ENCODE measurements around the gene EMSY. TPM values are rescaled to one million over a fixed set of nuclear protein-coding genes. Genes with fewer than 3 reads are reported as not detected.

The EMSY gene
- total and polyA plus RNA-seq, 2 of the 13 experiments (the other 11 are each of a cell fraction or from before 2014, with no cell fraction given): 11.6 to 18.5 TPM

GRCh38 chr11:76564364-76564763 is 119.5 kb downstream of the EMSY start (continued):
- TF ChIP-seq RBM39 (IDR thresholded peaks at IDR 0.05; ENCODE audit: low read depth, low read length, poor library complexity, severe bottlenecking) (no peak), HOXA5 (CRISPR knock-in tag; IDR thresholded peaks at IDR 0.05) (no peak)

GRCh38 chr11:76566811-76567210 is 122.0 kb downstream of the EMSY start:
- no peak overlapping the region for H3K9ac ChIP-seq (ENCODE audit: insufficient read depth, low read depth, low read length)
- FAIRE-seq: no peak
- no peak for DNase-seq (ENCODE audit: low spot score)
- H3K4me2 ChIP-seq (ENCODE audit: low read depth, low read length): no peak overlapping the region
- 0 out of 5 replicates have a peak, but pooled peaks cover 0 to under 1% of the 10 kb centered on the region in 2 experiments for H3K27me3 ChIP-seq (ENCODE audit: control insufficient read depth in 1 of 2, insufficient read depth in 2 of 2, low read length in 2 of 2)
- H4K20me1 ChIP-seq (ENCODE audit: insufficient read depth, low read length): no peaks in the 10 kb centered on the region
- TF ChIP-seq ZIK1 (CRISPR knock-in tag; IDR thresholded peaks at IDR 0.05; ENCODE audit: borderline replicate concordance, low read depth): no peak
- no peak for TF ChIP-seq ZFX (CRISPR knock-in tag; IDR thresholded peaks at IDR 0.05; ENCODE audit: low read depth)
- no peak for TF ChIP-seq ZNF468 (CRISPR knock-in tag; IDR thresholded peaks at IDR 0.05)
- no peak for TF ChIP-seq RAD21 (CRISPR knock-in tag; IDR thresholded peaks at IDR 0.05)
- TF ChIP-seq ZNF253 (CRISPR knock-in tag; IDR thresholded peaks at IDR 0.05; ENCODE audit: borderline replicate concordance): no peak
- TF ChIP-seq, protein P1, sequence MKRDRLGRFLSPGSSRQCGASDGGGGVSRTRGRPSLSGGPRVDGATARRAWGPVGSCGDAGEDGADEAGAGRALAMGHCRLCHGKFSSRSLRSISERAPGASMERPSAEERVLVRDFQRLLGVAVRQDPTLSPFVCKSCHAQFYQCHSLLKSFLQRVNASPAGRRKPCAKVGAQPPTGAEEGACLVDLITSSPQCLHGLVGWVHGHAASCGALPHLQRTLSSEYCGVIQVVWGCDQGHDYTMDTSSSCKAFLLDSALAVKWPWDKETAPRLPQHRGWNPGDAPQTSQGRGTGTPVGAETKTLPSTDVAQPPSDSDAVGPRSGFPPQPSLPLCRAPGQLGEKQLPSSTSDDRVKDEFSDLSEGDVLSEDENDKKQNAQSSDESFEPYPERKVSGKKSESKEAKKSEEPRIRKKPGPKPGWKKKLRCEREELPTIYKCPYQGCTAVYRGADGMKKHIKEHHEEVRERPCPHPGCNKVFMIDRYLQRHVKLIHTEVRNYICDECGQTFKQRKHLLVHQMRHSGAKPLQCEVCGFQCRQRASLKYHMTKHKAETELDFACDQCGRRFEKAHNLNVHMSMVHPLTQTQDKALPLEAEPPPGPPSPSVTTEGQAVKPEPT (CRISPR knock-in tag; IDR thresholded peaks at IDR 0.05; ENCODE audit: low read depth): no peak
- TF ChIP-seq HOXA5 (CRISPR knock-in tag; IDR thresholded peaks at IDR 0.05): no peak
- TF ChIP-seq ZNF205 (CRISPR knock-in tag; IDR thresholded peaks at IDR 0.05): no peak
- TF ChIP-seq ZNF484 (CRISPR knock-in tag; IDR thresholded peaks at IDR 0.05; ENCODE audit: borderline replicate concordance, low read depth): no peak
- no peak for TF ChIP-seq TBX2 (CRISPR knock-in tag; IDR thresholded peaks at IDR 0.05; ENCODE audit: borderline replicate concordance)
- no peak for TF ChIP-seq HOXA9 (CRISPR knock-in tag; IDR thresholded peaks at IDR 0.05; ENCODE audit: borderline replicate concordance)
- TF ChIP-seq, protein P2, sequence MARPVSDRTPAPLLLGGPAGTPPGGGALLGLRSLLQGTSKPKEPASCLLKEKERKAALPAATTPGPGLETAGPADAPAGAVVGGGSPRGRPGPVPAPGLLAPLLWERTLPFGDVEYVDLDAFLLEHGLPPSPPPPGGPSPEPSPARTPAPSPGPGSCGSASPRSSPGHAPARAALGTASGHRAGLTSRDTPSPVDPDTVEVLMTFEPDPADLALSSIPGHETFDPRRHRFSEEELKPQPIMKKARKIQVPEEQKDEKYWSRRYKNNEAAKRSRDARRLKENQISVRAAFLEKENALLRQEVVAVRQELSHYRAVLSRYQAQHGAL (CRISPR knock-in tag; IDR thresholded peaks at IDR 0.05; ENCODE audit: not compliant biosample characterization): no peak
- no peak for TF ChIP-seq RARA (CRISPR knock-in tag; IDR thresholded peaks at IDR 0.05)
- no peak for TF ChIP-seq TRIM24 (CRISPR knock-in tag; IDR thresholded peaks at IDR 0.05)
- no peak for TF ChIP-seq IRF9 (CRISPR knock-in tag; IDR thresholded peaks at IDR 0.05; ENCODE audit: borderline replicate concordance)
- no peak for TF ChIP-seq ZNF260 (CRISPR knock-in tag; IDR thresholded peaks at IDR 0.05; ENCODE audit: borderline replicate concordance, low read depth)
- TF ChIP-seq NCOA1 (CRISPR knock-in tag; IDR thresholded peaks at IDR 0.05): no peak
- no peak for TF ChIP-seq RBM39 (IDR thresholded peaks at IDR 0.05; ENCODE audit: low read depth, low read length, poor library complexity, severe bottlenecking)
- no peak for TF ChIP-seq CEBPG (CRISPR knock-in tag; IDR thresholded peaks at IDR 0.05)
- TF ChIP-seq TCF12 (IDR thresholded peaks at IDR 0.05): no peak
- no peak for TF ChIP-seq TCF12 (CRISPR knock-in tag; IDR thresholded peaks at IDR 0.05)
- H3K9me3 ChIP-seq (ENCODE audit: low read length): no peaks in the 10 kb centered on the region
- no peaks in the 10 kb centered on the region for H3K79me2 ChIP-seq (ENCODE audit: insufficient read depth, low read length)
- no peak overlapping the region for H3K4me3 ChIP-seq (replicated peaks in 1 of 3; ENCODE audit: insufficient read depth in 1 of 3, low read depth in 2 of 3, low read length in 3 of 3)
- CTCF ChIA-PET (ENCODE audit: low intra/inter-chr PET ratio, low total read pairs): no interaction called here
- no peaks in the 10 kb centered on the region for H3K4me1 ChIP-seq (ENCODE audit: insufficient read depth, low read length)
- no peak overlapping the region for H3K27ac ChIP-seq (ENCODE audit: extremely low read length, insufficient read depth, low read length)
- no peak overlapping the region for H2AFZ ChIP-seq (ENCODE audit: low read length)
- POLR2A ChIA-PET: no interaction called here
- in situ Hi-C loops (cut with HindIII; ENCODE audit: extremely low pct_ligation_motif_present, low pct_unique_long_range_greater_than_20kb) (no loop called here), intact Hi-C loops (cut with micrococcal nuclease; ENCODE audit: unreplicated experiment) (no loop called here)
- 0% methylated on average over 1 of the region's 1 CpG for WGBS (ENCODE audit: low lambda C conversion rate)
- no TSS peak for BruUV-seq (replicated peaks)
- no peaks in the 10 kb centered on the region for H3K36me3 ChIP-seq (replicated peaks in 1 of 2; ENCODE audit: control insufficient read depth in 1 of 2, insufficient read depth in 2 of 2, low read length in 2 of 2)
- ATAC-seq: no peak; the same call in 2 of the 3 replicates
